K562 (cell line): ENCODE results near the gene LAIR2. TPM values are rescaled to one million over a fixed set of nuclear protein-coding genes. Genes with fewer than 3 reads are reported as not detected.
A peak's percentile ranks its signal among the peaks of the same experiment; 100 is the strongest.

Experiments used
- ATAC-seq: fragments of 200-7000 bp; cut with Tn5 transposase; 3 replicates; pipeline ENCODE4 v1.9.1; 2020; ENCODE audit warnings: moderate library complexity
- BruUV-seq: library from RNA; stranded (reverse); fragments of 400-500 nt; replicated peaks from 2 replicates; lab custom pipeline; 2021; lab: Mats Ljungman, UMichigan
- CTCF ChIA-PET: fragments of 300-600 bp; formaldehyde crosslinking; extraction: SDS; loops from one replicate; lab custom pipeline; 2021; ENCODE audit warnings: low intra/inter-chr PET ratio; lab: Yijun Ruan, JAX
- POLR2A ChIA-PET: fragments of 300-600, 350-650 bp; sonication (Branson Sonifier 250); formaldehyde crosslinking; extraction: SDS; loops from one replicate; lab custom pipeline; 2021; ENCODE audit warnings: antibody characterized with exemption, inconsistent platforms; lab: Yijun Ruan, JAX
- DNase-seq, 4 experiments: peaks; one replicate each; pipeline versions ENCODE4 v3.0.0 to v3.0.0-alpha.2; 2011 to 2018; ENCODE audit warnings: low spot score in 3 of 4, mixed read lengths in 3 of 4; ENCODE audit errors: extremely low read depth in 1 of 4
- FAIRE-seq: peaks from 2 replicates; lab custom pipeline; 2011; peaks lifted over from hg19 to GRCh38; lab: Jason Lieb, UNC
- H2AFZ ChIP-seq: 2 replicates; pipeline ENCODE4 v1.6.0; 2011; ENCODE audit warnings: low read depth, low read length, control low read depth, inconsistent platforms
- H3K27ac ChIP-seq: fragments of 200-600 bp; 3 replicates; pipeline ENCODE4 v1.8.0; 2011; ENCODE audit warnings: low read depth, mild to moderate bottlenecking, control low read depth, inconsistent platforms, low read length, moderate library complexity, mixed read lengths; ENCODE audit errors: extremely low read depth
- H3K27me3 ChIP-seq, 2 experiments: fragments of 300-600 bp in 1 of 2; 2 replicates in 1 of 2; 3 replicates in 1 of 2; pipeline versions ENCODE4 v1.6.0 to v1.8.0; 2011; ENCODE audit warnings: inconsistent platforms in 2 of 2, low read length in 2 of 2, mild to moderate bottlenecking in 1 of 2, mixed read lengths in 1 of 2, moderate library complexity in 1 of 2; ENCODE audit not compliant: control insufficient read depth in 2 of 2, insufficient read depth in 2 of 2
- H3K36me3 ChIP-seq: fragments of 300-600 bp; 3 replicates; pipeline ENCODE4 v1.8.0; 2011; ENCODE audit warnings: mild to moderate bottlenecking, low read length, inconsistent platforms; ENCODE audit not compliant: control insufficient read depth, insufficient read depth
- H3K4me1 ChIP-seq, 2 experiments: fragments of 200-600 bp in 1 of 2; replicated peaks in 1 of 2; 2 replicates in 1 of 2; 3 replicates in 1 of 2; pipeline versions ENCODE4 v1.5.1 to v1.8.0; 2011; ENCODE audit warnings: inconsistent platforms in 2 of 2, low read length in 2 of 2, mild to moderate bottlenecking in 1 of 2, mixed read lengths in 1 of 2, moderate library complexity in 1 of 2; ENCODE audit not compliant: control insufficient read depth in 2 of 2, insufficient read depth in 2 of 2
- H3K4me2 ChIP-seq: 2 replicates; pipeline ENCODE4 v1.6.1; 2011; ENCODE audit warnings: low read length, control low read depth, inconsistent platforms, mixed read lengths; ENCODE audit not compliant: insufficient read depth
- H3K4me3 ChIP-seq: fragments of 200-600 bp; sonication (generic), shearing (Covaris generic); 2 replicates; pipeline ENCODE4 v1.5.1; 2016; ENCODE audit warnings: control low read depth, inconsistent platforms
- H3K79me2 ChIP-seq: fragments of 200-600 bp; 3 replicates; pipeline ENCODE4 v1.8.0; 2011; ENCODE audit warnings: low read length, inconsistent platforms; ENCODE audit not compliant: control insufficient read depth, insufficient read depth
- H3K9ac ChIP-seq, 2 experiments: 2 replicates each; pipeline versions ENCODE4 v1.6.0 to v1.6.1; 2011; ENCODE audit warnings: low read depth in 2 of 2, low read length in 2 of 2, control low read depth in 1 of 2, inconsistent platforms in 1 of 2, mild to moderate bottlenecking in 1 of 2, mixed read lengths in 1 of 2; ENCODE audit not compliant: insufficient read depth in 1 of 2
- H3K9me1 ChIP-seq: one replicate; pipeline ENCODE4 v1.6.0; 2011; ENCODE audit warnings: inconsistent platforms, mild to moderate bottlenecking, low read length, moderate library complexity; ENCODE audit not compliant: control insufficient read depth, insufficient read depth
- H3K9me3 ChIP-seq: replicated peaks from 2 replicates; pipeline ENCODE4 v1.5.1; 2011; ENCODE audit warnings: low read depth, low read length, inconsistent platforms; ENCODE audit not compliant: control insufficient read depth, insufficient read depth
- H4K20me1 ChIP-seq: replicated peaks from 2 replicates; pipeline ENCODE4 v1.6.1; 2011; ENCODE audit warnings: low read length, inconsistent platforms, mixed read lengths; ENCODE audit not compliant: control insufficient read depth, insufficient read depth
- GABPA ChIP-seq: fragments of 200-800 bp; sonication (Bioruptor generic); conservative IDR thresholded peaks from 2 replicates; pipeline ENCODE4 v1.6.1; 2016; ENCODE audit warnings: low read depth, missing genetic modification characterization, missing compliant biosample characterization
- HNRNPUL1 ChIP-seq: fragments of 200-400 bp; formaldehyde crosslinking; IDR thresholded peaks from 2 replicates; pipeline ENCODE4 v1.6.1; 2017; ENCODE audit warnings: low read length
- NELFE ChIP-seq: IDR thresholded peaks from 2 replicates; pipeline ENCODE4 v1.6.1; 2011; ENCODE audit warnings: mild to moderate bottlenecking; ENCODE audit not compliant: insufficient read depth, insufficient read length
- NONO ChIP-seq, 2 experiments: fragments of 200-400 bp in 1 of 2; fragments of 450-650 bp in 1 of 2; formaldehyde crosslinking in 1 of 2; IDR thresholded peaks; 2 replicates each; pipeline ENCODE4 v1.6.1; 2017; ENCODE audit warnings: low read depth in 2 of 2, mild to moderate bottlenecking in 2 of 2, moderate library complexity in 2 of 2, low read length in 1 of 2
- PCBP1 ChIP-seq: fragments of 200-400 bp; formaldehyde crosslinking; IDR thresholded peaks from 2 replicates; pipeline ENCODE4 v1.6.1; 2018; ENCODE audit warnings: mild to moderate bottlenecking, low read depth, low read length; ENCODE audit not compliant: poor library complexity, severe bottlenecking
- PHF8 ChIP-seq: fragments of 200-600 bp; sonication (generic); IDR thresholded peaks from 2 replicates; pipeline ENCODE4 v1.6.1; 2012; ENCODE audit warnings: mixed run types, mild to moderate bottlenecking, inconsistent platforms, low read length, moderate library complexity, borderline replicate concordance
- U2AF1 ChIP-seq: fragments of 200-400 bp; formaldehyde crosslinking; optimal IDR thresholded peaks from 2 replicates; pipeline ENCODE3; 2017; ENCODE audit warnings: mild to moderate bottlenecking, low read depth, low read length, moderate library complexity
- ZNF224 ChIP-seq: sonication (generic); formaldehyde crosslinking; IDR thresholded peaks from 2 replicates; pipeline ENCODE4 v1.8.0; 2022; ENCODE audit warnings: mild to moderate bottlenecking, missing genetic modification reagents
- ZNF583 ChIP-seq: fragments of 250-450 bp; sonication (Bioruptor Pico); IDR thresholded peaks from 2 replicates; pipeline ENCODE4 v1.4.0; 2020
- WGBS: fragments of 100-300 bp; shearing (Covaris generic); methylation state at CpG from one replicate; pipeline ENCODE4 v1.1.6; 2016; ENCODE audit warnings: low coverage, mixed read lengths; ENCODE audit not compliant: insufficient coverage; ENCODE audit errors: missing lambda C conversion rate; 5-methylcytosine and 5-hydroxymethylcytosine counted together
- in situ Hi-C: fragments of 300-500 bp; cut with MboI; formaldehyde crosslinking; loops from 4 replicates; pipeline ENCODE4 v1.15.0; 2018; ENCODE audit warnings: inconsistent platforms, mixed read lengths
- intact Hi-C: fragments of 100-400 bp; cut with micrococcal nuclease; formaldehyde crosslinking; loops from 2 replicates; pipeline ENCODE4 v1.14.2; 2022
- polyA plus RNA-seq, 8 experiments: library from polyadenylated mRNA; depleted of rRNA in 4 of 8; stranded (reverse) in 5 of 8; unstranded in 3 of 8; fragments of >200 nt; fragmentation: Nextera tagmentation in 2 of 8; fragmentation: Illumina TruSeq in 1 of 8; extraction: Ambion mirVana in 2 of 8; extraction: Trizol in 1 of 8; gene quantifications; 2 replicates each; pipeline versions ENCODE4 v1.2.1 to v1.2.3, GENCODE V29; 2011 to 2014; ENCODE audit warnings: inconsistent platforms in 1 of 8, missing spikeins in 1 of 8
- total RNA-seq, 7 experiments: library from RNA; depleted of rRNA in 6 of 7; stranded (reverse); fragments of >200 nt in 6 of 7; fragmentation: Illumina TruSeq in 2 of 7; extraction: Trizol in 2 of 7; gene quantifications; 2 replicates each; pipeline versions ENCODE4 v1.2.1 to v1.2.3, GENCODE V29; 2011 to 2021; ENCODE audit warnings: low replicate concordance in 1 of 7
- TF ChIP-seq, protein P1 (sequence below): sonication (generic); formaldehyde crosslinking; IDR thresholded peaks from 2 replicates; pipeline ENCODE4 v1.8.1; 2023; ENCODE audit warnings: mild to moderate bottlenecking, missing genetic modification reagents
- TF ChIP-seq, protein P2 (sequence below): sonication (generic); formaldehyde crosslinking; IDR thresholded peaks from 2 replicates; pipeline ENCODE4 v1.8.0; 2022; ENCODE audit warnings: mild to moderate bottlenecking, missing genetic modification reagents
- TF ChIP-seq, protein P3 (sequence below), 2 experiments: IDR thresholded peaks; 2 replicates each; pipeline ENCODE4 v1.6.1; 2011; ENCODE audit warnings: borderline replicate concordance in 1 of 2, control low read depth in 1 of 2, low read depth in 1 of 2, low read length in 1 of 2, mild to moderate bottlenecking in 1 of 2, mixed read lengths in 1 of 2, moderate library complexity in 1 of 2; ENCODE audit not compliant: insufficient read depth in 1 of 2, insufficient read length in 1 of 2, poor library complexity in 1 of 2, severe bottlenecking in 1 of 2; ENCODE audit errors: extremely low read depth in 1 of 2

The LAIR2 gene
- total and polyA plus RNA-seq, 9 of the 15 experiments (the other 6 are each of a cell fraction or from before 2014, with no cell fraction given) = not detected

DNA sequence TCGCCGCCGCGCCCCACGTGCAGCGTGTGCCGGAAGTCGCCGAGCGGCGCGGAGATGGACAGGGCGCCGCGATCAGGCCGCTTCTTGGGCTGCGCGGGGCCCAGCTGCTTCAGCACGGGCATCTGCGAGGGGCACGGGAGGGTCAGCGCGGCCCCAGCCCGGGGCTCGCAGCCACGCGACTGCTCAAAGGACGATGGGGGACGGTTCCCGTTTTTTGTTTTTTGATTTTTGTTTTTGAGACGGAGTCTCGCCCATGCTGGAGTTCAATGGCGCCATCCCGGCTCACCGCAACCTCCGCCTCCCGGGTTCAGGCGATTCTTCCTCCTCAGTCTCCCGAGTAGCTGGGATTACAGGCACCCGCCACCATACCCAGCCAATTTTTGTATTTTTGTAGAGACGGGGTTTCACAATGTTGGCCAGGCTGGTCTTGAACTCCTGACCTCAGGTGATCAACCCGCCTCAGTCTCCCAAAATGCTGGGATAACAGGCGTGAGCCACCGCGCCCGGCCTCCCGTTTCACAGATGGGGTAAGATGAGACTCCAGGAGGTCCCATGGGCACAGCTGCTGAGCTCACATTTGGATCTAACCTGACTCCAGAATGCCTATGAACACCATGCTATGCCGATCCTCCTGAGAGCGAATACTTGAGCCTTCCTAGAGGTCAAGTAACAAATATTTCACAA is 37.1 kb upstream of the LAIR2 start:
- ATAC-seq = no peak
- POLR2A ChIA-PET = no interaction called here
- CTCF ChIA-PET = interaction anchor here (0.7 kb wide), 1 partner anchor 1501 kb away, joined by 4 read pairs; no protein-coding TSS in a partner anchor
- Histone ChIP-seq H3K27ac (no peak overlapping the region), H4K20me1 (no peaks in the 10 kb centered on the region), H3K36me3 (peaks cover 20% of the 10 kb centered on the region; the same call in 2 of the 3 replicates), H3K9me3 (no peaks in the 10 kb centered on the region), H3K4me1 (peaks cover 0 to 41% of the 10 kb centered on the region in 2 experiments; a peak in 2 of 5 replicates), H3K4me2 (no peak overlapping the region; the same call in 1 of the 2 replicates), H3K27me3 (peaks cover 0 to 11% of the 10 kb centered on the region in 2 experiments; a peak in 3 of 5 replicates), H3K4me3 (no peak overlapping the region), H3K9me1 (no peaks in the 10 kb centered on the region), H2AFZ (0 out of 2 replicates have a peak overlapping the region, but pooled peaks have one; percentile 40), H3K79me2 (no peaks in the 10 kb centered on the region), H3K9ac (no peak overlapping the region; a peak in 1 of 4 replicates)
- in situ Hi-C loops = no loop called here
- no TSS peak for BruUV-seq
- DNase-seq = peak in 1 of 4 experiments; percentile 18
- intact Hi-C loops = no loop called here
- WGBS = 90% methylated on average over 22 of the region's 49 CpGs
- FAIRE-seq = no peak
- peak; percentile 6; the same call in 1 of the 2 replicates for TF ChIP-seq GABPA (tag)
- TF ChIP-seq, protein P1, sequence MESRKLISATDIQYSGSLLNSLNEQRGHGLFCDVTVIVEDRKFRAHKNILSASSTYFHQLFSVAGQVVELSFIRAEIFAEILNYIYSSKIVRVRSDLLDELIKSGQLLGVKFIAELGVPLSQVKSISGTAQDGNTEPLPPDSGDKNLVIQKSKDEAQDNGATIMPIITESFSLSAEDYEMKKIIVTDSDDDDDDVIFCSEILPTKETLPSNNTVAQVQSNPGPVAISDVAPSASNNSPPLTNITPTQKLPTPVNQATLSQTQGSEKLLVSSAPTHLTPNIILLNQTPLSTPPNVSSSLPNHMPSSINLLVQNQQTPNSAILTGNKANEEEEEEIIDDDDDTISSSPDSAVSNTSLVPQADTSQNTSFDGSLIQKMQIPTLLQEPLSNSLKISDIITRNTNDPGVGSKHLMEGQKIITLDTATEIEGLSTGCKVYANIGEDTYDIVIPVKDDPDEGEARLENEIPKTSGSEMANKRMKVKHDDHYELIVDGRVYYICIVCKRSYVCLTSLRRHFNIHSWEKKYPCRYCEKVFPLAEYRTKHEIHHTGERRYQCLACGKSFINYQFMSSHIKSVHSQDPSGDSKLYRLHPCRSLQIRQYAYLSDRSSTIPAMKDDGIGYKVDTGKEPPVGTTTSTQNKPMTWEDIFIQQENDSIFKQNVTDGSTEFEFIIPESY (CRISPR knock-in tag) = peak; percentile 83; the same call in 1 of the 2 replicates
- peak; percentile 57 for TF ChIP-seq PCBP1
- peak; percentile 21 for TF ChIP-seq U2AF1
- TF ChIP-seq NONO (IDR thresholded peaks at IDR 0.05; ENCODE audit: low read depth in 2 of 2, low read length in 1 of 2) = peak in 1 of 2 experiments; percentile 39; a peak in 1 of 4 replicates
- TF ChIP-seq, protein P2, sequence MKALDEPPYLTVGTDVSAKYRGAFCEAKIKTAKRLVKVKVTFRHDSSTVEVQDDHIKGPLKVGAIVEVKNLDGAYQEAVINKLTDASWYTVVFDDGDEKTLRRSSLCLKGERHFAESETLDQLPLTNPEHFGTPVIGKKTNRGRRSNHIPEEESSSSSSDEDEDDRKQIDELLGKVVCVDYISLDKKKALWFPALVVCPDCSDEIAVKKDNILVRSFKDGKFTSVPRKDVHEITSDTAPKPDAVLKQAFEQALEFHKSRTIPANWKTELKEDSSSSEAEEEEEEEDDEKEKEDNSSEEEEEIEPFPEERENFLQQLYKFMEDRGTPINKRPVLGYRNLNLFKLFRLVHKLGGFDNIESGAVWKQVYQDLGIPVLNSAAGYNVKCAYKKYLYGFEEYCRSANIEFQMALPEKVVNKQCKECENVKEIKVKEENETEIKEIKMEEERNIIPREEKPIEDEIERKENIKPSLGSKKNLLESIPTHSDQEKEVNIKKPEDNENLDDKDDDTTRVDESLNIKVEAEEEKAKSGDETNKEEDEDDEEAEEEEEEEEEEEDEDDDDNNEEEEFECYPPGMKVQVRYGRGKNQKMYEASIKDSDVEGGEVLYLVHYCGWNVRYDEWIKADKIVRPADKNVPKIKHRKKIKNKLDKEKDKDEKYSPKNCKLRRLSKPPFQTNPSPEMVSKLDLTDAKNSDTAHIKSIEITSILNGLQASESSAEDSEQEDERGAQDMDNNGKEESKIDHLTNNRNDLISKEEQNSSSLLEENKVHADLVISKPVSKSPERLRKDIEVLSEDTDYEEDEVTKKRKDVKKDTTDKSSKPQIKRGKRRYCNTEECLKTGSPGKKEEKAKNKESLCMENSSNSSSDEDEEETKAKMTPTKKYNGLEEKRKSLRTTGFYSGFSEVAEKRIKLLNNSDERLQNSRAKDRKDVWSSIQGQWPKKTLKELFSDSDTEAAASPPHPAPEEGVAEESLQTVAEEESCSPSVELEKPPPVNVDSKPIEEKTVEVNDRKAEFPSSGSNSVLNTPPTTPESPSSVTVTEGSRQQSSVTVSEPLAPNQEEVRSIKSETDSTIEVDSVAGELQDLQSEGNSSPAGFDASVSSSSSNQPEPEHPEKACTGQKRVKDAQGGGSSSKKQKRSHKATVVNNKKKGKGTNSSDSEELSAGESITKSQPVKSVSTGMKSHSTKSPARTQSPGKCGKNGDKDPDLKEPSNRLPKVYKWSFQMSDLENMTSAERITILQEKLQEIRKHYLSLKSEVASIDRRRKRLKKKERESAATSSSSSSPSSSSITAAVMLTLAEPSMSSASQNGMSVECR (CRISPR knock-in tag) = 0 out of 2 replicates have a peak, but pooled peaks have one; percentile 3
- no peak for TF ChIP-seq ZNF583
- TF ChIP-seq PHF8 = no peak
- TF ChIP-seq HNRNPUL1 = no peak
- no peak for TF ChIP-seq ZNF224 (CRISPR knock-in tag)
- TF ChIP-seq, protein P3, sequence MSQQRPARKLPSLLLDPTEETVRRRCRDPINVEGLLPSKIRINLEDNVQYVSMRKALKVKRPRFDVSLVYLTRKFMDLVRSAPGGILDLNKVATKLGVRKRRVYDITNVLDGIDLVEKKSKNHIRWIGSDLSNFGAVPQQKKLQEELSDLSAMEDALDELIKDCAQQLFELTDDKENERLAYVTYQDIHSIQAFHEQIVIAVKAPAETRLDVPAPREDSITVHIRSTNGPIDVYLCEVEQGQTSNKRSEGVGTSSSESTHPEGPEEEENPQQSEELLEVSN (IDR thresholded peaks at IDR 0.05; ENCODE audit: borderline replicate concordance in 1 of 2, extremely low read depth in 1 of 2, insufficient read depth in 1 of 2, insufficient read length in 1 of 2, low read depth in 1 of 2, low read length in 1 of 2, poor library complexity in 1 of 2, severe bottlenecking in 1 of 2) = peak; percentile 65
- no peak for TF ChIP-seq NELFE
